Measurements from ENCODE around the gene ZNF524. TPM values are rescaled to one million over a fixed set of nuclear protein-coding genes. Genes with fewer than 3 reads are reported as not detected.
"Not testable (repeated sequence)": the region's sequence is repeated elsewhere in the genome, so short reads cannot be mapped to it uniquely, and the experiment has no call there.

The ZNF524 gene
- total RNA-seq, 1 experiment from 2014 or later = 8.4 TPM

DNA sequence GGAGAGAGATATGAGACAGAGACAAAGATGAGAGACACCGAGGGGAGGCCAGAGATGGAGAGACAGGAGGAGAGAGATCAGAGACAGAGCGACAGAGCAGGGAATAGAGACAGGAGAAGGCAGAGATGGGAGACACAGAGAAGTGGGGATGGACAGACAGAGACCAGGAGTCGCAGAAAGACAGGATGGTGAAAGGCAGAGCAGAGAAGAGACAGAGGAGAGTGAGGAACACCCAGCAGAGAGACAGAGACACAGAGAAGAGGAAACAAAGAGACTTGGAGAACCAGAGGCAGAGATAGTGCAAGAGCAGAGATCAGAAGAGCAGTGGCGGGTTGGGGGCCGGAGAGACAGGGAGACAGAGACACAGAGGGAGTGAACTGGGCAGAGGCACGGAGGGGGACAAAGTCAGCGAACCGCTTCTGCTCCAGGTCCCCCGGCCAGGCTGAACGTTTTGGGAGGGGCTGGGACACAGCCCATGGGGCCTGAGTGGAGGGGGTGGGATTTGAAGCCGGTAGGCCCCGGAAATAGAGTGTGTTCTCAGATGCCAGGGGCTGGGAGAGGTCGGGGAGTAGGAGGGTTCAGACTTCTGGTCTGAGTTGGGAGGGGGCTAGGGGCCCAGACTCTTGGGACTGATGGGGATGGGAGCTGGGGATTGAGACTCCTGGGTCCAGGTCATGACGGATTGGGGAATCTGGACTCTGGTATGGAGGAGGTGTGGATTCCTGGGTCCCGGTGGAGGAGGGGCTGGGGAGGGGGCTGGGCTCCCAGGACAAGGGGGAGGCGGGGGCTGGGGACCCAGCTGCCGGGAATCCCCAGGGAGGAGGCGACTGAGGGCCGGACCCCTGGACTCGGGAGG, 20.1 kb upstream of the ZNF524 start:
- Histone ChIP-seq H3K4me3 (ENCODE audit: low read length) (peak overlapping the region; percentile 90), H2AFZ (ENCODE audit: low read length) (no peak overlapping the region; the same call in 1 of the 2 replicates)
- DNase-seq = peak; percentile 71

DNA sequence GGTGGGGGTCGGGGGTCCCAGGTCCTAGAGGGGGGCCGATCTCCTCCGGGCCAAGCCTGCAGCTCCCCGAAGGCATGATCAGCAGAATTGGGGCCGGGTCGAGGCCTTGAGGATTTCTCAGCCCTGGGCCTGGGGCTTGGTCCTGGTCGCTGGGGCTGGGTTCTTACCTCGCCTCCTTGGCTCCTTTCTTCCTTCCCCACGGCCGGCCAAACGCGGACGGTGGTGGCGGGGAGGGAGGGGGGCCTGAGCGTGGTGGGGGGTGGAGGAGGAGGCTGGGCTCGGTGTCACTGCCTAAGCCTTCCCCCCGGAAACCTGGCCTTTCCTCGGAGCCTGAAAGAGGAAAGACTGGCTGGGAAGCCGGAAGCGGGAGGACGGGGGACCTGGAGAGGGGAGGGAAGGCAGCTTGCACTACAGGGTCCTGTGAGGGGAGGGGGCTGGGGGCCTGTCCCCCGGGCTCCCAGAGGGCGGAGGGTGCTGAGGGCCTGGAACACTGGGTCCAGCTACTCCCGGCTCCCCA, 19.4 kb upstream of the ZNF524 start, which contains the start of gene ZNF579:
Gene ZNF579, minus strand, starts transcription at position 221 of the 517 bp plus-strand sequence. CDS start 1,209 bp downstream, outside the sequence.
- Histone ChIP-seq H3K9ac (ENCODE audit: low read length) (peak within 1 kb of the TSS; percentile 98), H3K4me2 (ENCODE audit: low read depth, low read length, poor library complexity, severe bottlenecking) (peak within 1 kb of the TSS; percentile 78), H3K9me2 (replicated peaks; ENCODE audit: insufficient read depth, low read length) (no peaks in the 10 kb centered on the region), H3K27ac (ENCODE audit: low read length) (peak within 1 kb of the TSS; percentile 67), H3K79me2 (ENCODE audit: low read length) (peaks cover 18% of the 10 kb centered on the region), H4K20me1 (ENCODE audit: insufficient read depth, low read depth, low read length) (peaks cover 14% of the 10 kb centered on the region), H3K27me3 (ENCODE audit: low read length) (no peaks in the 10 kb centered on the region), H2AFZ (ENCODE audit: low read length) (peak within 1 kb of the TSS; percentile 74; the same call in 1 of the 2 replicates), H3K4me3 (ENCODE audit: low read length) (peak within 1 kb of the TSS; percentile 90), H3K4me1 (ENCODE audit: low read length) (peaks cover 17% of the 10 kb centered on the region), H3K9me3 (ENCODE audit: low read length) (no peaks in the 10 kb centered on the region), H3K36me3 (ENCODE audit: insufficient read depth, low read length) (peaks cover 6% of the 10 kb centered on the region; the same call in 1 of the 2 replicates)
- peak; percentile 97 for DNase-seq

More for the DNA sequence above, 20.1 kb upstream of the ZNF524 start:
- Histone ChIP-seq H3K4me1 (ENCODE audit: low read length) (peaks cover 12% of the 10 kb centered on the region), H3K9me2 (replicated peaks; ENCODE audit: insufficient read depth, low read length) (no peaks in the 10 kb centered on the region), H3K9me3 (ENCODE audit: low read length) (no peaks in the 10 kb centered on the region), H3K27me3 (ENCODE audit: low read length) (no peaks in the 10 kb centered on the region), H3K27ac (ENCODE audit: low read length) (peak overlapping the region; percentile 67), H3K79me2 (ENCODE audit: low read length) (peaks cover 18% of the 10 kb centered on the region), H3K36me3 (ENCODE audit: insufficient read depth, low read length) (peaks cover 6% of the 10 kb centered on the region; the same call in 1 of the 2 replicates), H3K9ac (ENCODE audit: low read length) (peak overlapping the region; percentile 98), H3K4me2 (ENCODE audit: low read depth, low read length, poor library complexity, severe bottlenecking) (peak overlapping the region; percentile 78), H4K20me1 (ENCODE audit: insufficient read depth, low read depth, low read length) (peaks cover 14% of the 10 kb centered on the region)

DNA sequence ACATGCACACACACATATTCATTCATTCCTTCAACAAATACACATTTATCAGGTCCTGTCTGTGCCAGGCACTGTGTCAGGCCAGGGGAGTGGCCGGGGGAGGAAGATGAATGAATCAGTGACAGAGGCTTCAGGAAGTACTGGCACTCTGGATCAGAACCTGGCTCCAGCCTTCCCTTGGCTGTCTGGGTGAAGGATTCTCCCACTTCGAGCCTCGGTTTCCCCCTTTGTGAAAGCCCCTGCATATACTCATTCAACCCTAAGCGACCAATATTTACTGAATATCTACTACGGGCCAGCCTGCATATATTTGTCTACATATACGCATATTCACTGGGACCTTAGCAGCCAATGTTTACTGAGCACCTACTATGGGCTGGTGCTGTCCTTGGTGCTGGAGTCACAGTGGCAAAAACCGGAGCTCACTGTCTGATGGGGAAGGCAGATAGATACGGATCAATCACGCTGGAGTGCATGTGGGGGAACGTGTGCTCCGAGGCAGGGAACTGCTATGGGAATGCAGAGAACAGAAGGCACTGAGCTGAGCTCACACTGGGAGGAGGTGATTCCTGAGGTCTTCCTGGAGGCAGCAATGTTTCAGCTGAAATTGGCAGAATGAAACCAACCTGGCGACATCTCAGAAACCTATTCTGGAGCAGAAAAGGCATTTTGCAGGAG, 18.8 kb upstream of the ZNF524 start:
- H3K9ac ChIP-seq (ENCODE audit: low read length) = peak overlapping the region; percentile 98
- peaks cover 6% of the 10 kb centered on the region; the same call in 1 of the 2 replicates for H3K36me3 ChIP-seq (ENCODE audit: insufficient read depth, low read length)
- peaks cover 23% of the 10 kb centered on the region for H3K4me1 ChIP-seq (ENCODE audit: low read length)
- H3K4me3 ChIP-seq (ENCODE audit: low read length) = peak overlapping the region; percentile 90
- H3K79me2 ChIP-seq (ENCODE audit: low read length) = peaks cover 18% of the 10 kb centered on the region
- no peaks in the 10 kb centered on the region for H3K9me3 ChIP-seq (ENCODE audit: low read length)
- H3K27me3 ChIP-seq (ENCODE audit: low read length) = no peaks in the 10 kb centered on the region
- peak overlapping the region; percentile 74; the same call in 1 of the 2 replicates for H2AFZ ChIP-seq (ENCODE audit: low read length)
- H3K27ac ChIP-seq (ENCODE audit: low read length) = no peak overlapping the region
- DNase-seq = peak; percentile 64
- no peaks in the 10 kb centered on the region for H3K9me2 ChIP-seq (replicated peaks; ENCODE audit: insufficient read depth, low read length)
- peaks cover 14% of the 10 kb centered on the region for H4K20me1 ChIP-seq (ENCODE audit: insufficient read depth, low read depth, low read length)
- H3K4me2 ChIP-seq (ENCODE audit: low read depth, low read length, poor library complexity, severe bottlenecking) = peak overlapping the region; percentile 78

DNA sequence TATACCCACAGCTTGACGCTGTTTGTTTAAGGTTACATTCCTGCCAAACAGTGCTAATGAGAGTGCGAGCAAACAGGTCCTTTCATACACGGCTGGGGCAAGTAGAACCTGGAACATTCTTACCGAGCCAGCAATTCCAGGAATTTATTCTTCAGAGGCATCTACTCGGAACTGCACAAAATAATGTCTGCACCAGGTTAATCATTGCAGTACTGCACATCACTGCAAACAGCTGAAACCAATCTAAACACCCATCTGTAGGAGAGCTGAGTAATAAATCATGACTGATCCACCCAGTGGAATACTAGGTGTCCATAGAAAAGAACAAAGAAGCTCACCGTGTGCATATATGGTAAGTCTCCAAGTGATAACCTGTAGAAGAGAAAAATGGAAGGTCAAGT, 18.3 kb upstream of the ZNF524 start:
- no peak for DNase-seq
- Histone ChIP-seq H3K9me2 (replicated peaks; ENCODE audit: insufficient read depth, low read length) (no peaks in the 10 kb centered on the region), H3K9me3 (ENCODE audit: low read length) (no peaks in the 10 kb centered on the region), H3K27me3 (ENCODE audit: low read length) (no peaks in the 10 kb centered on the region), H3K4me3 (ENCODE audit: low read length) (no peak overlapping the region), H3K4me1 (ENCODE audit: low read length) (peaks cover 28% of the 10 kb centered on the region), H3K4me2 (ENCODE audit: low read depth, low read length, poor library complexity, severe bottlenecking) (no peak overlapping the region), H3K36me3 (ENCODE audit: insufficient read depth, low read length) (peaks cover 6% of the 10 kb centered on the region; the same call in 1 of the 2 replicates), H3K79me2 (ENCODE audit: low read length) (peaks cover 18% of the 10 kb centered on the region), H2AFZ (ENCODE audit: low read length) (no peak overlapping the region), H4K20me1 (ENCODE audit: insufficient read depth, low read depth, low read length) (peaks cover 14% of the 10 kb centered on the region), H3K9ac (ENCODE audit: low read length) (no peak overlapping the region), H3K27ac (ENCODE audit: low read length) (no peak overlapping the region)

DNA sequence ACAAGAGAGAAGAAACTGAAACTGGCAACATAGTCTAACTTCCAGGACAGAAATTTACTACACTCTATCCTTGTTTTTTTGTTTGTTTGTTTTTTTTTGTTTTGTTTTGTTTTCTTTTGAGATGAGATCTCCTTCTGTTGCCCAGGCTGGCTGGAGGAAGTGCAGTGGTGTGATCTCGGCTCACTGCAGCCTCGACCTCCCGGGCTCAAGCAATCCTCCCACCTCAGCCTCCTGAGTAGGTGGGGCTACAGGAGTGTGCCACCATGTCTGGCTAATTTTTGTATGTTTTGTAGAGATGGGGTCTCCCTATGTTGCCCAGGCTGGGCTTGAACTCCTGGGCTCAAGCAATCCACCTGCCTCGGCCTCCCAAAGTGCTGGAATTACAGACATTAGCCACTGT, 17.8 kb upstream of the ZNF524 start:
- not testable (repeated sequence) for H3K4me2 ChIP-seq (ENCODE audit: low read depth, low read length, poor library complexity, severe bottlenecking); H3K9ac ChIP-seq (ENCODE audit: low read length); H3K36me3 ChIP-seq (ENCODE audit: insufficient read depth, low read length); H3K9me2 ChIP-seq (replicated peaks; ENCODE audit: insufficient read depth, low read length); H3K4me3 ChIP-seq (ENCODE audit: low read length); DNase-seq; H2AFZ ChIP-seq (ENCODE audit: low read length); H3K9me3 ChIP-seq (ENCODE audit: low read length); H3K27ac ChIP-seq (ENCODE audit: low read length); H3K27me3 ChIP-seq (ENCODE audit: low read length)
- Histone ChIP-seq H3K79me2 (ENCODE audit: low read length) (peaks cover 18% of the 10 kb centered on the region), H4K20me1 (ENCODE audit: insufficient read depth, low read depth, low read length) (peaks cover 11% of the 10 kb centered on the region), H3K4me1 (ENCODE audit: low read length) (peaks cover 32% of the 10 kb centered on the region)

DNA sequence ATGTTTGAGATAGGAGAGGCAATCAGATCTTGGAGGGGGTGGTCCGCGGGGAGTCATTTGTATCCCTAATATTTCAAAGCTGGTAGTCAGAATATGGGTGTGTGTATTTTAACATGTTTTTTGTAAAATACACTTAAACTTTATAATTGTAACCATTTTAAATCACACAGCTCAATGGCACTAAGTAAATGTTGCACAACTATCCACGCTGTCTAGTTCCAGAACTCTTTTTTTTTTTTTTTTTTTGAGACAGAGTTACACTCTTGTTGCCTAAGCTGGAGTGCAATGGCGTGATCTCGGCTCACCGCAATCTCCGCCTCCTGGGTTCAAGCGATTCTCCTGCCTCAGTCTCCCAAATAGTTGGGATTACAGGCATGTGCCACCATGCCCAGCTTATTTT, 16.2 kb upstream of the ZNF524 start:
- Histone ChIP-seq H3K79me2 (ENCODE audit: low read length) (peaks cover 18% of the 10 kb centered on the region), H3K4me1 (ENCODE audit: low read length) (peaks cover 34% of the 10 kb centered on the region)
- not testable (repeated sequence) for H3K9me2 ChIP-seq (replicated peaks; ENCODE audit: insufficient read depth, low read length); H3K36me3 ChIP-seq (ENCODE audit: insufficient read depth, low read length); H3K9ac ChIP-seq (ENCODE audit: low read length); H3K4me2 ChIP-seq (ENCODE audit: low read depth, low read length, poor library complexity, severe bottlenecking); H3K9me3 ChIP-seq (ENCODE audit: low read length); H3K4me3 ChIP-seq (ENCODE audit: low read length); H3K27ac ChIP-seq (ENCODE audit: low read length); H3K27me3 ChIP-seq (ENCODE audit: low read length); H4K20me1 ChIP-seq (ENCODE audit: insufficient read depth, low read depth, low read length); DNase-seq; H2AFZ ChIP-seq (ENCODE audit: low read length)

DNA sequence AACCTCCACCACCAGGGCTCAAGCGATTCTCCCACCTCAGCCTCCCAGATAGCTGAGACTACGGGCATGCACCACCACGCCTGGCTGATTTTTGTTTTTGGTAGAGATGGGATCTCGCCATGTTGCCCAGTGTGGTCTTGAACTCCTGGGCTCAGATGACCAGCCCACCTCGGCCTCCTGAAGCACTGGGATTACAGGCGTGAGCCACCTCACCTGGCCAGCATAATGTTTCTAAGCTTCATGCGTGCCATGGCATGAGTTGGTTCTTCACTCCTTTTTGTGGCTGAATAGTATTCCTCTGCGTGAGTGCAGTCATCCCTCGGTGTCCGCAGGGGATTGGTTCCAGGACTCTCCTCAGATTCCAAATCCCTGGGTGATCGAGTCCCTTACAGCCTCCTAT, 15.2 kb upstream of the ZNF524 start:
- Histone ChIP-seq H3K4me2 (ENCODE audit: low read depth, low read length, poor library complexity, severe bottlenecking) (no peak overlapping the region), H3K4me1 (ENCODE audit: low read length) (peaks cover 29% of the 10 kb centered on the region)

More for the DNA sequence above, 15.2 kb upstream of the ZNF524 start:
- no peak overlapping the region for H2AFZ ChIP-seq (ENCODE audit: low read length)
- no peaks in the 10 kb centered on the region for H3K9me3 ChIP-seq (ENCODE audit: low read length)
- H3K27ac ChIP-seq (ENCODE audit: low read length) = no peak overlapping the region
- H3K36me3 ChIP-seq (ENCODE audit: insufficient read depth, low read length) = no peaks in the 10 kb centered on the region
- H3K79me2 ChIP-seq (ENCODE audit: low read length) = peaks cover 13% of the 10 kb centered on the region
- H3K9me2 ChIP-seq (replicated peaks; ENCODE audit: insufficient read depth, low read length) = no peaks in the 10 kb centered on the region
- H3K27me3 ChIP-seq (ENCODE audit: low read length) = no peaks in the 10 kb centered on the region
- H3K9ac ChIP-seq (ENCODE audit: low read length) = no peak overlapping the region
- peaks cover 2% of the 10 kb centered on the region for H4K20me1 ChIP-seq (ENCODE audit: insufficient read depth, low read depth, low read length)
- no peak for DNase-seq
- no peak overlapping the region for H3K4me3 ChIP-seq (ENCODE audit: low read length)

Data from Karpas-422 (cell line).